ENCODE results near the gene SOD2.
A peak's percentile ranks its signal among the peaks of the same experiment; 100 is the strongest.

DNA sequence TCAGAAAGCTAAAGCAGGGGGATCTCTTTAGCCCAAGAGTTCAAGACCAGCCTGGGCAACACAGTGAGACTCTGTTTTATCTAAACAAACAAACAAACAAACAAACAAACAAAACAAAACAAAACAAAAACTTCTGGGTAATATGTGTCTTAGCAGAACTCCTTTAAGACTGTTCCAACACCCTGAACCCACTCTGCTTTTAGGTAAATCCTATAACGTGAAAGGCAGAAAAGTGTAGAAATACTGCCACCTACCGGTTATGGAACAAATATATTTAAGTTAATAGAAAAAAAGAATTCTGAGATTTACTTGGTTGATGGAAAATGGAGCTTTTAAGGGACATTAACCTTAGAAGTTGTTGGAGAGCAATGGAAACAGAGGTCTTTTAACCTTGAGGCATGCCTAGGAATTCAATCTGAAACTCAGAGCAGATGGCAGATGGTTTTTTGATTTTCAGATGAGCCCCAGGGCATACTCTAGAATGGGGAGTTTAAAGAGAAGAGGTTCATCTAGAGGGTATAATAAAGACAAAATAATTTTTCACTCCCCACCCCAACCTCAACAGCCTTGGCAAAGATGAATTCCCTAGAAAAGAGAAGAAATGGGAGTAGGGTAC lies 38.5 kb downstream of the SOD2 start:
- TF ChIP-seq, protein P1, sequence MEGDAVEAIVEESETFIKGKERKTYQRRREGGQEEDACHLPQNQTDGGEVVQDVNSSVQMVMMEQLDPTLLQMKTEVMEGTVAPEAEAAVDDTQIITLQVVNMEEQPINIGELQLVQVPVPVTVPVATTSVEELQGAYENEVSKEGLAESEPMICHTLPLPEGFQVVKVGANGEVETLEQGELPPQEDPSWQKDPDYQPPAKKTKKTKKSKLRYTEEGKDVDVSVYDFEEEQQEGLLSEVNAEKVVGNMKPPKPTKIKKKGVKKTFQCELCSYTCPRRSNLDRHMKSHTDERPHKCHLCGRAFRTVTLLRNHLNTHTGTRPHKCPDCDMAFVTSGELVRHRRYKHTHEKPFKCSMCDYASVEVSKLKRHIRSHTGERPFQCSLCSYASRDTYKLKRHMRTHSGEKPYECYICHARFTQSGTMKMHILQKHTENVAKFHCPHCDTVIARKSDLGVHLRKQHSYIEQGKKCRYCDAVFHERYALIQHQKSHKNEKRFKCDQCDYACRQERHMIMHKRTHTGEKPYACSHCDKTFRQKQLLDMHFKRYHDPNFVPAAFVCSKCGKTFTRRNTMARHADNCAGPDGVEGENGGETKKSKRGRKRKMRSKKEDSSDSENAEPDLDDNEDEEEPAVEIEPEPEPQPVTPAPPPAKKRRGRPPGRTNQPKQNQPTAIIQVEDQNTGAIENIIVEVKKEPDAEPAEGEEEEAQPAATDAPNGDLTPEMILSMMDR (IDR thresholded peaks at IDR 0.05) = peak; percentile 84
- TF ChIP-seq EZH2 (IDR thresholded peaks at IDR 0.05; ENCODE audit: borderline replicate concordance, insufficient read depth, low read depth, low read length, poor library complexity, severe bottlenecking) = no peak

Data from B cell (primary cell).